GM10847 (cell line): ENCODE results near the gene CDH13.

ENCODE experiments used
- POLR2A ChIP-seq: IDR thresholded peaks from 2 replicates; pipeline ENCODE4 v1.6.1; 2011; ENCODE audit not compliant: insufficient read length; ENCODE audit errors: extremely low read depth

The CDH13 gene

GRCh38 chr16:82867485-82867884, 240.7 kb downstream of the CDH13 start:
- TF ChIP-seq POLR2A, result no peak

DNA sequence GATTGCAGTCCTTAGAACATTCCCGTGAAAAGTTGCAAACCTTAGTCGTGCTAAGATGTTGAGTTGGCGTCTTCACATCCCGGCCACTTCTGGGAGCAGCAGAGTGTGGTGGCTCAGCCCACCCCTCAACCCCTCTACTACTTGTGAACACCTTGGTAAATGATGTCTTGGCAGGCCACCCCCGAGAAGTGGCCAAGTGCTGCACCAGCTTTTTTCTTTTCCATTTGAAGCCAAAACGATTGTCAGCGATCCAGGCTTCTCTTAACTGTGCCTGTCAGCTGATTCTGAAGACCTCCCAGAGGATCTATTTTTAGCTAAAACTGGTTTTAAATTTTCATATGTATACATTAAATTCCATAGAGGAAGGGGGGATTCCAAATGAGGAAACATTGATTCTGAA, 247.5 kb downstream of the CDH13 start:
- no peak for TF ChIP-seq POLR2A

DNA sequence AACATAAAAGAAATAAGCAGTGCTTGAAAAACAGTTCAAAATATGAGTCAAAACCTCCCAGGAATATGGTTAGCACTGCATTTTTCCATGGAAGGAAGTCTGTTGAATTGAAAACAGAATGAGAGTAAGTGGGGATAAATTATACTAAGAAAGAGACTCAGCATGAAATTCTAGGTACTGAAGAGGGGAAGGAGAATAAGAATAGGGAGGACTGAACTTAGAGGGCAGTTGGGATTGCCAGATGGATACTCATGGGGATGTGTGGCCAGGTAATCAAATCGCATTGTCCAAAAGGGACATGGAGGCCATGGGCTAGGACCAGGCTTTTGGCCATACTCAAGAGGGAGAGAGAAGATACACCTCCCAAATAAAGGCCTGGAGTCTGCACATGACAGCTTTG, 247.9 kb downstream of the CDH13 start:
- no peak for TF ChIP-seq POLR2A

DNA sequence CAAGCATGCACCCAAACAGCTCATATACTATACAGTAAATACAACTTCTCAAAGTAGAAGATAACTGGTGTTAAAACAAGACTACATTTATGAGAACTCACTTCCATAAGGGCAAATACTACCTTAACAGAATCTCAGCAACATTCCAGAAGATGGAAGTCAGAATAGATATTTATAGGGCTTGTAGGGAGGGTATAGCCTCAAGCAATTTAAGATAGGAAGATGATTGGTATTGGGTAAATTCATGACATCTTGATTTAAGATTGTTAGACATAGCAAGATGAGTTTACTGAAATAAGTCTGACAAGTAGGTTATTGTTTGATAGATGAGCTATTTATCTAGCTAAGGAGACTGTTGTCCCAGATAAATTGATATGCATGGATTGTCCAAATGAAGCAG, 250.2 kb downstream of the CDH13 start:
- no peak for TF ChIP-seq POLR2A

GRCh38 chr16:82878466-82878865, 251.7 kb downstream of the CDH13 start:
- no peak for TF ChIP-seq POLR2A

- no peak for TF ChIP-seq POLR2A
Observed at GRCh38 chr16:82880346-82880745, 253.6 kb downstream of the CDH13 start.

- TF ChIP-seq POLR2A, result no peak
Observed at GRCh38 chr16:82881516-82881915, 254.7 kb downstream of the CDH13 start.

DNA sequence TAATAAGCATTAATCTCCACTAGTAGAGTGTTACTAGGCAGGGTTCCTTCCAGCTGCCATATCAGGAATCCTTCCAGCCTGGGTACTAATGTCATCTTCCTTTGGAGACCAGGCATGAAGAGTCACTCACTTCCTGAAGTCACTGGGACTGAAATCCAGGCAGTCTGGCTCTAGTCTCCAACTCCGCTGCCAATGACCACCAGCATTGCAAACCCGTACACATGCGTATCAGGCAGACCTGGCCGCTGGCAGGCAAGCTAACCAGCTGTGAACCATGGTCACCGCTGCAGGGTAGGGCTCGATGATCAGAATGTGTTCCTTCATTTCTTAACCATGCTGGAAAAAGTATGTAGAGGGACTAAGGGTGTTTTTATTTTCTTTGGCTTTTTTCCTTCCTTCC, 255.5 kb downstream of the CDH13 start:
- TF ChIP-seq POLR2A, result no peak

GRCh38 chr16:82882982-82883835, 256.4 kb downstream of the CDH13 start:
- no peak for TF ChIP-seq POLR2A

GRCh38 chr16:82884320-82884898, 257.6 kb downstream of the CDH13 start:
- no peak for TF ChIP-seq POLR2A

DNA sequence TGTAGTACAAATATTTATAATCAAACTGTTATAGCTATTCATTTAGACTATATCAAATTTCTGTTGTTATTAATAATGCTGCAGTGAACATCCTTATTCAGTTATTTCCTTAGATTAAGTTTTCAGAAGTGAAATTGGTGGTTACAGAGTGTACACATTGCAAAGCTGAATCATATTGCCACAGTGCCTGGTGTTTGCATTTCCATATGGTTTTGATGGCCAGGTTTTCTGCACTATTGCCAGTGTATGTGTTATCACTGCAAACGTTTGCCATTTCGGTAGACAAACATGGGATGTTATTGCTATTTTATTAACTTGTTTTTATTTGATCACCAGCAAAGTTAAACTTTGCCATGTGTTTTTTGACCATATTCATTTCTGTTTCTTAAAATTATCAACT, 259.4 kb downstream of the CDH13 start:
- TF ChIP-seq POLR2A, result no peak

GRCh38 chr16:82888591-82889001, 261.8 kb downstream of the CDH13 start:
- no peak for TF ChIP-seq POLR2A

DNA sequence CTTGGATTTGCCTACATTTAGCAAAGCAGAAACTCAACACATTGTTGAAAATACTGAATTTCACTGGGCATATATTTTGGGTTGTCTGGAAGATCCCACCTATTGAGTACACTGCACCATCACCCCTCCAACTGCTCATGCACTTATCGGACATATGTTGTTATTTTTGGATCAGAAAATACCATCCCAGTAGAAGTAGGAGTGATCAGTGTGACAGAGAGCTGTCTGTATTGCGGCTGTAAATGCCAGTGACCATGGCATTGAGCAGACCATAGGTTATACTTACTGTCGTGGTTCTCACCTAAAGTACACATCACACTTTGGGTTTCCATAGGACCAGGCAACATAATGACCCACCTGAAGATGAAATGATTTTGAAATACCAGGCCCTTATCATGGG, 264.7 kb downstream of the CDH13 start:
- TF ChIP-seq POLR2A, result no peak

- TF ChIP-seq POLR2A, result no peak
Observed at GRCh38 chr16:82891918-82892317, 265.1 kb downstream of the CDH13 start.

- no peak for TF ChIP-seq POLR2A
Observed at GRCh38 chr16:82892324-82892723, 265.6 kb downstream of the CDH13 start.

GRCh38 chr16:82895843-82896242, 269.1 kb downstream of the CDH13 start:
- TF ChIP-seq POLR2A, result no peak

DNA sequence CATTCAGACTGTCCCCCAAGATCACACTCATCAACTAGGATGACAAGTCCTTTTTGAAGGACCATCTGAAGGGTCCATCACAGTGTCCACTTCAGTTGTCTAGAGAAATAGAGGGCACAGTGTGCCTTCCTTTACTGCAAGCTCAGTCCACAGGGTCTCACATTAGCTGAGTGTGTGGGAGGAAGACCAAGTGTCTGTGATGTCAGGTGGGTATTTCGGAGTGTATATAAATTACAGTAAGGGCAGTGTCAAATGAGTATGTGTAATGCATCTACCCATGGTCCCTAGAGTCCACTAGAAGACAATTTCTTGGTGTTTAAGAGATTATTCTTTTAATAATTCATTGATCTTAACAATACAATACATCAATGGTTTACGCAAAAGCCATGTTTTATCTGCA, 272.2 kb downstream of the CDH13 start:
- no peak for TF ChIP-seq POLR2A
